GM19043 (cell line): ENCODE results near the gene TNC.

Experiments
- ATAC-seq: cut with Tn5 transposase; IDR thresholded peaks from one replicate; pipeline ENCODE4 v1.9.1; 2021; ENCODE audit warnings: low read depth; ENCODE audit not compliant: unreplicated experiment

Gene TNC

DNA sequence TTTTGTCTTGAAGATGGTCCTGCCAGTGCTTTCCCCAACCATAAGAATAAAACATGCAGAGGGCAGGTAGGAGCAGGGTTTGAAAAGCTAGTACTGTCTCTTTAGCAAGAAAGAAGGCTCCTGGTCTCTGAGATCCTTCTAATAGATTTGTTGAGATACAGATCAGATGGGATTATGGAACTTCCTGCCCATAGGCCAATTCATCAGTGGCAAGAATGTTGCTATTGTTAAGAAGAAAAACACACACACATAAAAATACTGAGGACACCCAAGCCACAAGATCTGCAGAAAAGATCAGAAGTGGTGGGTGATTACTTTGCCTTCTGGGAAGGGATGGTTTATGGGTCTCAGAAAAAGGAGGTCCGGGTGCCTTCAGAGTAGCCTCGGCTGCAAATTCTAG lies 59.8 kb downstream of the TNC start:
- ATAC-seq: no peak

DNA sequence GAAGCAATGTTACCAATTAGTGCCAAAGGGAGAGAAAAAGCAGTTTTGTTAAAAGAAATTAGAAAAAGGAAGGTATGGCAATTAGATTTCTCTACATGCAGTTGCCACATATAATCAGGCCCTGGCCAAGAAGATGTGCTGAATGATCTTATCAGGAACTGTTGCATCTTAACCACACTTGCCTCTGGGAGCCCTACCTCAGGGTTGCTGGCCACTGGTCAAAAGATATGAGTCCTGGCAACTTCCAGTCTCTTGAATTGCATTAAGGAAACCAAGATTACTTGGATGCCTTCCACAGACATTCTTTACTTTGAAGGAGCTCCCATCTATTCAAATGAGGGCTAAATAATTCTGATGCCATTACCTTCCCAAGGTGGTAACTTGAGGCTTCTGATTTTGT lies 60.4 kb downstream of the TNC start:
- no peak for ATAC-seq

DNA sequence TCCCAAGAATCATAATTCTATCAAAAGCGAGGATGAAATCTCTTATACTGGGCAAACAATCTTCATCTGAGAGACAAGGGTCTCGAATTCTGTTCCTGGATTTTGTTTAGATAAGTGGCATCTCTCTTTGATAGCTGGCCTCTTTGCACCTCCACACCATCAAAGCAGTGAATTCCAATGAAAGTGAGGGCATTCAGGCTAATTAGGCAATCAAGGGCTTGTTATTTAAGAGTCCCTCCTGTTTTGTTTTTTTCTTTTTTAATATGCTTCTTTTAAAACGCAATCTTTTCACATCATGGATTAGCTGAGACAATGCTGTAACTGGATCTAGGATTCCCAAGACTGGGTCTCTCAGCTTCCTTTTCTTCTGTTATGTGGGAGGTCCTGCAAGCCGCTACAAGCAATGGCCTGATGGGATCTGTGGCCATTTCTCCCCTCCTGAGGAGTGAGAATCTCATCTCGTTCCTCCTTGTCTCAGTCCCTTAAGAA lies 67.9 kb downstream of the TNC start:
- no peak for ATAC-seq

DNA sequence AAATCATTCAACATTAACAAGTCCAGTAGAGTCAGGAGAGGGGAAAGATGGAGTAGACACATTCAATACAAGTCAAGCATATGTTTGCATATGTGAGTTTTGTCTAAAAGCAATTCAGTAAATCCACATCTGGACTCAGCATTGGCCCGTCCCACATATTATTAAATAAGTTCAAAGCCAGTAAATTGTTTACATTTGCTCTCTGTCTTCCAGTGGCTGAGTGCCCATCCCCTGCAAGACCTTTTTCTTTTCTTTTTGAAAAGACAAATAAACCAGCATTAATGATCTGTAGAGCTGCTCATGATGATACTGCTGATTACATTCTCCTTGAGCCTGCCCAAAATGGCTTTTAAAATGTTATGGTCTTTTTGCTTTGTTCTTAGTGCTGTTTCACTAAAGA lies 71.1 kb downstream of the TNC start:
- no peak for ATAC-seq

DNA sequence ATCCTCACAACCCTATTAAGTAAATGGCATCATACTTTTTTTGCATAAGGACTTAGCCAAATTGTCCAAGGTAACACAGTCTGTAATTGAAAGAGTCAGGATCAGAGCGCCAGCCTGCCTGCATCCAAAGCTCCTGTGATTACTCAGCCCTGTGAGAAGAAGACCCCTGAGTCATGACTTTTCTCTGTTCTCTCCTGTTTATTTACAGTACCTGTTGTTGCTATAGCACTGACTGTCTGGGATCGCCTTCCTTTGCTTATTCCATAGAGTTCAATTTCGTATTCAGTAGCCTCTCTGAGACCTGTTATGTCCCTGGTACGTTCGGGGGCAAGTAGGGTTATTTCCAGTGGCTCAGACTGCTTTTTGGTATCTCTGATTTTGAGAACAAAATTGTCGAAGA lies 71.8 kb downstream of the TNC start:
- no peak for ATAC-seq

DNA sequence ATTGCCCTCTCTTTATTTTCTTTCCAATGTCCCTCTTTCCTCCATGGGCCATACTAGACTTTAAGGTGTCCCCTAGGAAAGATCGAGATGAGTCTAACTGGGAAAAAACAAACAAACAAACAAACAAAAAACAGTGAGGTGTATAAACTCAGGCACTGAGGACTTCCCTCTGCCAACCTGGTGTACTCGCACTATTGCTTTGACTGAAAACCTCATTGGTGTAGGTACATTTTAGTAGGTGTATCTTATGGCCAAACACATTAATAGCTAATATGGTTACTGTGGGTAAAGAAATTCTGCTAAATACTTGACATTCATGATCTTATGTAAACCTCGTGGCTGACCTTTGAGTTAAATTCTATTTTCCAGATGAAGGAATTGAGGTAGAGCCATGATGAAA lies 74.3 kb downstream of the TNC start:
- no peak for ATAC-seq

DNA sequence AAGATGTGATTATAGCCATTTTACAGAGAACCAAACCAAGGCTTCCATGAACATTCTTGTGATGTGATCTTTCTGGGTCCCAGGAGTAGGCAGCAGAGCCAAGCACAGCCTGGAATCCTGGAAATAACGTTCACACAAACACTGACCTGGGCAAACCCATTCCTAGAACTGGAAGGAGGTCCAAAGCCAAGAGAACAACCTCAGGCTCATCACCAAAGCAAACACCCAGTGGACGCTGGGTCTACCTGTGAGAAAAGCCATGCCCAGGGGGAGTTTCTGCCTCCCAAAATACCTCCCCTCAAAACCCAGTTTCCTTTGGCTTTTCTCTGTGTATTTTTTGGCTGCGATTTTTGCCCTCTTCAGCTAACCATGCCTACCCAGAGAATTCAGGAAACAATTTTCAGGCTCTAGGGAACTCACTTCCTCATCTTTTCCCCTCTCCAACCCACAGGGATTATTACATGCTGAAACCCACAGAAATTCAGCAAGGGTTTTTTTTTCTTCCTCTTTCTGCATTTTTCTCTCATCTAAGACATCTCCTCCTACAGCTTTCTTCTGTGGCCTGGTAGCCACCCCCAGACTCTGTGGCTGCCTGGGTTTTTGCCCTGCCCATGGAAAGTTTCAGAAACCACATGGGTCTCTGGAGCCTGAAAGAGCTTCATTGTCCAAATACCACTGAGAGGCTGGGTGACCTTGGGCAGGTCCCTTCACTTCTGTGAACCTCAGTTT lies 75.0 kb downstream of the TNC start:
- no peak for ATAC-seq

DNA sequence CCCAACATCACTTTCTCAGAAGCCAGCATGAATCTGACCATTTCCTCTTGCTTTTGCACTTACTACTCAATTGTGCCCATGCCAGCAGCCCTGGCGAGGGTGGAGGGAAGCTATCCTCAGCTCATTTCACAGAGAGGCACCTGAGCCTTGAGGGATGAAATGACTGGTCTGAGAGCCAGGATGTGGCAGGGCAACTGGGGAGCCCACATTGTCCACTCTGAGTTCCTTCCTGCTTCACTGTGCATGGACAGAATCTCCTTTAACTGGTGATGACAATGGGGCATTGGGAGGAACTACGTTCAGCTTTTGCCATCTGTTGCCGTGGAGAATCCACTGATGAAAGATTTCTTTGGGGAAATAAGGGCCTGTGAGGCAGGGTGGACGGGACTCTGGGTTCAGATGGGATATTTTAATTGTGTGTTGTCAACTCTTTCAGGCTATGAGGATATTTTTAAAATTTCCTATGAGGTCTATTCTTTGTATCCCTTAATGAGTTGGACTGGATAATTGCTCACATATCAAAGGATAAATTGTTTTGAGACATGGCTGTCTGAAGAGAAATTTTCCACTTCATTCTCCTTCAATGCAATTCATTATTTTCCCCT lies 78.3 kb downstream of the TNC start:
- ATAC-seq: no peak

DNA sequence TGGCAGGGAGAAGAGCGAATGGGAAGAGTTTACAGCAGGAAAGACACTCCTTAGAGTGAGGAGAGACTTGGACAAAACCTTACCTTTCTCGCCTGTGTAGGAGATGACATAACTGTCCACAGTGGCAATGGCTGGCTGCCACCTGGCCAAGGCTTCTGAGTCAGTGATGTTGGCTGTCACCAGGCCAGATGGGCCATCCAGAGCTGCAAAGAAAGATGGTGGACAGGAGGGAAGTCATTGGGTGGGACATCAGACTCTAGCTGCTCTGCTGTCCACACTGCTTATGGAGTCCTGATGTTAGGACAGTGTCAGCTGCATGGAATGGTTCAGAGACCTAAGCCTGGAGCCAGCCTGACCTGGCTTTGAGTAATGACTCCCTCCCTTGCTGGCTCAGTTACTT lies 79.8 kb downstream of the TNC start:
- ATAC-seq: no peak

DNA sequence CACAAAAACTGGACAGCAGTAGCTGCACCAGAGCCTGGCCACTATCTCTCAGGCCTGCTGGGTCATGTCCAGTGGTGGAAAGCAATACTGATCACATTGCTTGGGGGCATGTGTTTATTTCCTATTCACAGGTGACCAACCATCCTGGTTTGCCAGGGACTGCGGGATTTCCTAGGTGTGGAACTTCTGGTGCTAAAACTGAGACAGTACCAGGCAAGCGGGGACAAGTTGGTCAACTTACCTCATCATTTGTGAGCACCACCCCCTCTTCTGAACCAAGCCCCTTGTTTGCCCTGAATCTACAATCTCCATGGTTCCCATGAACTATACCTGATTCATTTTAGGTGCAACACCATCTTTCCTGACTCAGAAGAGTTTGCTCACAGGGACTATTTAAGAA lies 81.3 kb downstream of the TNC start:
- ATAC-seq: no peak

DNA sequence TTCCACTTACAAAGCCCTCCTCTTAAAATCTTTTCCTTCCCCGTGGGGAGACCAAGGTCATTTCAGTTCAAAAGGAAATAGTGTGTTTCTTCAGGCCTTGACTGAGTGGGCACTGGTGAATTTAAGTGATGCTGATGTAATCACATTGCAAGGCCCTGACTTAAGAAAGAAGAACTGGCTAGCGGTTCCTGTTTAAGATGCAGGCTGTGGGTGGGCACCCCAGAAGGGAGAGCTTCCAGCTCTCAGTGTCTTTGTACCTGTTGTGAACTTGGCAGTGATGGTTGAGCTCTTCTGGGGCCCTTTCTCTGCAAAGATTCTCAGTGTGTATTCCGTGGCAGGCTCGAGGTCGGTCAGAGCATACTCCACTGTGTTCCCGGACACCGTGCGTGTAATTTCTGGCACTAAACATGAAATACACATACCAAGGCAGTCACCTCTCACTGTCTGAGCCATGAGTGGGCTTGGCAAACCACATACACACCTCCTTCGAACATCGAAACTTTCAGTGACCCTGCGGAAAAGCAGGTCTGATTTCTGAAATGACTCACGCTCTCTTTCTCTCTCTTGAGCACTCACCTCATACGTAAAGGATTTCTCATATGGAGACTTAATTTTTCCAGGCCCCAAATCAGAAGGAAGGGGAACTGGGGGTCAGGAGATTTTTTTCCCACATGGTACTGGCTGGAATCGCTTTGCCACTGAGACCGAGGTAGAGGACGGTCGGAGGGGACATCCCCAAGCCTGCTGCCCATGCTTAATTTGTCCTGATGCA lies 81.9 kb downstream of the TNC start:
- ATAC-seq: peak; percentile 81

DNA sequence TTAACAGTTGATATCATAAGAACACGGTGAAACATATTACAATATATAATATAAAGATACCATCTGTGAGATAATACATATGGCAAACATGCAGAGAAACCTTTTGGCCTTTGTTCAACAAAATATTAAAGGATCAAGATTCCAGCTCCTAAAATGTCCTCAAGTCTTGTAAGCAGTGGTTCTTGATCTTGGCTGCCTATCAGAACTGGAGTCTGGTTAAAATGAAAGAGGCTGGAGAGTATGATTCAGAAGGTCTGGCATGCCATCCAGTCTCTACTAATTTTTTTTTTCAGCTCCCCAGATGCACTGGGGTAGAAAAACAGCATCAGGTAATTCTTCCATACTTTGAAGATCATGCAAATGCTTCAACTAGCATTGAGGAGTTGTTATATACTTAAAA lies 83.2 kb downstream of the TNC start:
- no peak for ATAC-seq

DNA sequence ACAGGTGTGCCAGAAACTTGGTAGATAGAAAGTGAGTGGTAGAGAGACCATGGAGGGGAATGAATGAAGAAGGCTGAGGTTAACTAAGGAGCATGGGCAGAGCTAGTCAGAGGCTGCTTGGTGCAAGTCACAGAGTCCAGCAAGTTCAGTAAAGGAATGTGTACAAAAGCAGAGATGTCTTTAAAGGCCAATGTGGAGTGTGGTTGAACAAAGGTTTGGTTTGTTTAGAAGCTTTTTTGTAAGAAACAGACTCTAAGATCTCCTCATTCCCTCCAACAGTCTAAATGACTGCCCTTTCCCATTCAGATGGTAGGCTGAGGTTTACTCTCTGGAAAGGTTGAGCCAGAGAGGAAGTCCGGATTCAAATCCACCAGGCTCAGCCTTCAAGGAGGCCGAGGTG lies 84.2 kb downstream of the TNC start:
- ATAC-seq: no peak

DNA sequence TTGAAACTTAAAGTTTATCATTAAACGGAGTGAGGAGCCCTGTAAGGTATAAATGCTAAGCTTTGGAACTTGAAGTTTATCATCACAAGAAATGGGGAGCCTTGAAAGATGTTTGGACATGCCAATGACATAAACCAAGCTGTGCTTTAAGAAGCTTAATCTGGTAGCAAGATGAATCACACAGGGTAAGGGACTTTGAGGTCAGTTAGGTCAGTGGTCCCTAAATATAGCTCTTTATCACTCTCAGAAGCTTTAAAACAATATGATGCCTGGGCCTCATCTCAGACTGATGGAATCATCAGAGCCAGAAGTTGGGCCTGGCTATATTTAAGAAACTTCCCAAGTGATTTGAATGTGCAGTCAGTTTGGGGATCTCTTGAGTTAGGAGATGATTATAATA lies 85.7 kb downstream of the TNC start:
- no peak for ATAC-seq

DNA sequence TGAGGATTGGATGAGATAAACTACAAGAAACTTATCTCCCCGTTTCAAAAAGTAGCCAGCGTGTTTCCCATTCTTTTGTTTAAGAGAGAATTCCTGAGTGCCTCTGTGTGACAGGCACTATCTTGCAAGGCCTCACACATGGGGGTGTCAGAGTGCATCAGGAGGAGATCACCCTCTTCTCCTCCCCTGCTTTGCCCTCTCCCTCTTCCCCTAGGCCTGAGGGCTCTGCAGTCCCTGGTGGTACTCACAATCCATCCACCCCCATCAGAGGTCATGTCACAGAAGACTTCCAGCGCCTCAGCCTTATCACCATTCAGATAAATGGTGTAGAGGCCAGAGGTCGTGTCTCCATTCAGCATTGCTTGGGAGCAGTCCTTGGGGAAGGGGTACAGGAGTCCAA lies 88.0 kb downstream of the TNC start:
- ATAC-seq: no peak

DNA sequence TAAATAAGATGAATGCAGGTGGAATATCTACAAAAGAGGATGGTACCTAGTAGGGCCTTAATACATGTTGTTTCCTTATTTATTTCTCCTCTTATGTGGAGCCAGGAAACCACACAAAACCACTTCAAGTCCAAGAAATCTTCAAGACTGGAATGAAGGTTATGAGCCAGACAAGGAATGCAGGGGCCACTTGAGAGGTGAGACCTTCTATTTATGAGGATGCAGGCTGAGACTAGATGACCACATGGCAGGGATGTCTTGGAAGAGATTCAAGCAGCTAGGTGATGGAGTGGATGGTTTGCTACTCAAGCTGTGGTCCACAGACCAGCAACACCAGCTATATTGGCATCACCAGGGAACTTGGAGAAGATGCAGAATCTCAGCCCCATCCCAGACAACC lies 92.2 kb downstream of the TNC start:
- no peak for ATAC-seq

DNA sequence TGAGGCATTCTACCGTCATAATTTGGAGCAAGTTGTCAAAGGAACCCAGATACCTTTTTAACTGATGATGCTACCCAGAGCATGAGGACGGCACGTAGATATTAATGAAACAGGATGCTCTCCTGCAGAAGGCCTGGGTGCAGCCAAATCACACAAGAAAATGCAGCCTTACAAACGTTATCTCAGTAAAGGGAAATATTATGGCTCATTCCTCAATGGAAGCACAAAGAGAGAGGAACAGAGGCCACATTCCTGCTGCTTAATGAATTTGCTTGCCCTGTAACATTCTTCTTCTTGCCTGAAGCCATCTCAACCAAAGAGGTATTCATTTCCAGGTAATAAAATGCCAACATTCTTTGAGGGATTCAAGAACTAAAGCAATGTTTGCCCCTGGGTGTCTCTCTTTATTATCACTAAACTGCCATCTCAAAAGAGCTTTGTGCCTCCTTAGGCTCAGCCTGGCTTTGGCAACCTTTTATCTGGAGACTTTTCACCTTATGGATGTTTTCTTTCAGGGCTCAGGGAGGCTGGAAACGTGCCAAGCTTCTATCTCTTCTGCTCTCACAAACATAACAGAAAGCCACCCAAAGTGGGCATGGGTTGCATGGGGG lies 92.9 kb downstream of the TNC start:
- no peak for ATAC-seq

DNA sequence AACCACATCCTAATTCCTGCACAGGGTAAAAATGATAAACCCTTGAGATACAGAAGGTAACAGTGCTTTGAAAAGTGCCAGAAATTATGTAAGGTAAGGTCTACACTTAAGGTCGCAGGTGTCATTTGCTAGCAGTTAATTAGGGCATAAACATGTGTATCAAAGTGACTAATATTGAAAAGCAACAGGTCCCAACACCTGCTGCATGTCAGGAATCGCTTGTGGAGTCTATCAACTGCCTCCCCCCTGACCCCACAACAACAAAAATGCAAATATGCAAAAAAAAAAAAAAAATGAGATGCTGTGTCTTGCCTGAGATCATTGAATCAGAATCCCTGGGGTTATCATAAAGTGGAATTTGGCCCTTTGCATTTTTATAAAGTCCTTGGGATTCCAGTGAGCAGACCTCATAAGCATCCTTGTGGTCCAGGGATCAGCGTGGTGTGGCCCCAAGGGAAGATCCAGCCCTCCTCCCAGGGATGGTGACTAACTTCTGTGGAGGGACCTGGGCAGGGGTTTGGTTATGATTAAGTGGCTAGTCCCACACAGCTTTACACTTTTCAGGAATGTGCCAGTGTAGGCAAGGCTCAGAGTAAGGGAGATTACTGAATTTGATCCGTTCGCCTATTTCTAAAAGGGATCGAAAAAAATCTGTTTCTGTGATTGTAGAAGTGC lies 95.1 kb downstream of the TNC start:
- no peak for ATAC-seq

DNA sequence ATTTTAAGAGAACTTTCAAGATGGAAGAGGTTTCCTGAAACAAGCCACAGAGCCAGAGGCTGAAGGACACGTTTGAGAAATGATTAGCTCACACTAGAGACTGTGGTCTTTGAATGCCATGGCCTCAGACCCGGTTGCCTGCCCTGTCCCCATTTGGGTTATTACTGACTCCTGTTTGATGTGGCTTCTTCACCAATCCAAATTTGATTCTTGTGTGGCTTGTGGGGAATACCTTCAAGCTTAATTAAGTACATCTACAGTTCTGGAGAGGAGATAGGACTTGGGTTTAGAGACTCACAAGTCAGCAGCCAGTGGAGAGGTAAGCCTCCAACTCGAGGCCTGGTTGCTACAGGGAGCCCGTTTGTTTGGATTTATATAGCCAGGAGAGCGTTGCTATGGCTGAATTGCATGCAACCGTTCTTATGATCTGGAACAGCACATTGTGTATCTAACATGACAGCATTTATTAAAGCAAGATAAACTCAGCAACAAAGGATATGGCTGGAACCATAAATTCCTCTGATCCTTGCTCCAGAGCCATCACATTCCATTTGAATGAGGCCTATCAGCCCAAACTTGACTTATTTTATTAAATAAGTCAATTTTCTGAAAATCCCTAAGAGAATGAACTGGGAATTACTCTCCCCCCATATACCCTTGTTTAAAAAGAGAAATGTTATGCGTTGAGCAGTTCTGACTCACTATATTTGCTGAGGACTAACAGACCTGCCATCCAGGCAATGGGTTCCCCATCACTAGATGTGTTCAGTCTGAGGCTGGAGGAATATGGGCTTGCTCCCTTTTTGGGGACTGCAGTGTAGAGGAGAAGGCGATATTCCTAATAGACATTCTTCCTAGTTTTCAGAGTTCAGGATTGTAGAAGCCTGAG lies 99.2 kb downstream of the TNC start:
- ATAC-seq: no peak

DNA sequence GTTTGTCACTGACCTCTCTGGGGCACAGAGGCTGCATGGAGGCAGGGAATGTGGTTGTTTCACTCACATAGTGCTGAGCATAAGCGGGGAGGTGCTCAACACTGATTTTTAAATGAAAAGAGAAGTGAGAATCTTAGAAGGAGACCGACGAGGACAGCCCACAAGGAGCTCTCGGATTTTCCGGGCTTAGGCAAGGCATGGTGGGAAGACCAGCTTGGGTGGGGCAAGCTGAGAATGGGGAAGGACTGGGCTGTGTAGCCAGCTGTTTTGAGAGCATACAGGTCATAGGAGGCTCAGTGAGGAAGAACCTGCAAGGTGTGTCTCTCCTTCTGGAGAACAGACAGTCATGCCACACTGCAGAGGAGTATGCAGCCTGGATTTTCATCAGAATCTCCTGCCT lies 101.6 kb downstream of the TNC start:
- no peak for ATAC-seq
